Measurements from ENCODE around the gene PCNX2.

- no peak for TF ChIP-seq CTCF (IDR thresholded peaks at IDR 0.05)
- TF ChIP-seq POLR2A (IDR thresholded peaks at IDR 0.05): no peak
Observed at GRCh38 chr1:233240371-233240770, 55.2 kb downstream of the PCNX2 start.

All from heart left ventricle (tissue), 13 donors.